ENCODE measurements around the gene DNAAF2.

DNAAF2 gene

DNA sequence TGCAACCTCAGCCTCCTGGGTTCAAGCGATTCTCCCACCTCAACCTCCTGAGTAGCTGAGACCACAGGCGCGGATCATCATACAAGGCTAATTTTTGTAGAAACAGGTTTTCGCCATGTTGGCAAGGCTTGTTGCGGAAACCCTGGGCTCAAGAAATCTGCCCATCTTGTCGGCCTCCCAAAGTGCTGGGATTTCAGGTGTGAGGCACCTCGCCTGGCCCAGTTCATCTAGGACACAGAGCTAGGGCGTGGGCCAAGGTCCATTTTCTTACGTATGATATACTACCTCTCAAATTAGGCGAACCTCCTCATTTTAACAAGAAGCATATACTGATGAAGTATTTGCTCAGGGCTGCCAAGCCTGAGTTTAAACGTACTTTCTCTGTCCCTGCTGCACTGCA, 51.0 kb downstream of the DNAAF2 start:
- no peak for DNase-seq (ENCODE audit: low read depth, low spot score)

DNA sequence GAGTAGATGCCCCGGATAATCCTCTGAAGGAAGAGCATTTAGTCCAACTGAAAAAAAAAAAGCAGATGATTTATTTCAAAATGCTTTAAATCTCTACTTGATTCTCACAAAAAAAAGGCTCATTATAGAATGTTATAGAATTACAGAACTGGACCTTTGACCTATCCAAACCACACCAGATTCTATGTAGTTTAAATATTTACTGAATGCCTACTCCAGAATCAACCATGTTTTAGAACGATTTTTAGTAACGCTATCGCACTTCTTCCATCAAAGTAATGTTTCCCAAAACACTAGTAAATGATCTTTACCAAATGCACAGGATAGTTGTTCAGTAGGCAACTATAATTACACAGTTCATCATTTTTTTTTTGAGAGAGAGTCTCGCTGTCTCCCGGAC, 51.4 kb downstream of the DNAAF2 start:
- DNase-seq (ENCODE audit: low read depth, low spot score), result no peak

GRCh38 chr14:49582113-49582977, 52.7 kb downstream of the DNAAF2 start:
- DNase-seq (ENCODE audit: low read depth, low spot score), result no peak

GRCh38 chr14:49581209-49582112, 53.6 kb downstream of the DNAAF2 start:
- no peak for DNase-seq (ENCODE audit: low read depth, low spot score)

DNA sequence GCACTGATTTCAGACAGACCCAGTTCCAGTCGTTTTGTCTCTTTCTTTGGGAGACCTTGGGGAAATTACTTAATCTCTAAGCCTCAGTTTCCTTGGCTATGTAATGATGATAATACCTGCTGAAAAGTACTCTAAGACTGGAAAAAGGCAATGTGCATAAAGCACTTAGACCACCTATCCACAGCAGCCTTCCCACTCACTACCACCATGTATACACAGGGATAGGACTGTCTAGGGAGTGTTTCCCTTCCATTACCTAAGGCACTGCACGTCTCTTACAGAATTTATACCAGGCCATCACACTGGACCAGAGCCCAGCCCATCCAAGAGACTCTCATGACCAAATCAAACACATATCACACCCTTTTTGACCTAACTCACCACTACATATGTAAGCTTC, 55.2 kb downstream of the DNAAF2 start:
- no peak for DNase-seq (ENCODE audit: low read depth, low spot score)

GRCh38 chr14:49578141-49578540, 56.9 kb downstream of the DNAAF2 start:
- DNase-seq (ENCODE audit: low read depth, low spot score), result no peak
